ENCODE results near the gene DPP6.

Gene DPP6

GRCh38 chr7:154217688-154218340, 165.6 kb downstream of the DPP6 start:
- no peak for DNase-seq (ENCODE audit: low read depth)
- H3K4me3 ChIP-seq (ENCODE audit: low read depth, low read length), result no peak overlapping the region
- no peak for TF ChIP-seq CTCF (IDR thresholded peaks at IDR 0.05; ENCODE audit: low read depth, low read length, missing control alignments)

GRCh38 chr7:154231732-154232131, 179.5 kb downstream of the DPP6 start:
- H3K4me3 ChIP-seq (ENCODE audit: low read depth, low read length), result no peak overlapping the region
- no peak for DNase-seq (ENCODE audit: low read depth)
- no peak for TF ChIP-seq CTCF (IDR thresholded peaks at IDR 0.05; ENCODE audit: low read depth, low read length, missing control alignments)

GRCh38 chr7:154232700-154233099, 180.5 kb downstream of the DPP6 start:
- no peak overlapping the region for H3K4me3 ChIP-seq (ENCODE audit: low read depth, low read length)
- DNase-seq (ENCODE audit: low read depth), result no peak
- no peak for TF ChIP-seq CTCF (IDR thresholded peaks at IDR 0.05; ENCODE audit: low read depth, low read length, missing control alignments)

GRCh38 chr7:154241988-154242387, 189.8 kb downstream of the DPP6 start:
- DNase-seq (ENCODE audit: low read depth), result no peak
- H3K4me3 ChIP-seq (ENCODE audit: low read depth, low read length), result no peak overlapping the region
- TF ChIP-seq CTCF (IDR thresholded peaks at IDR 0.05; ENCODE audit: low read depth, low read length, missing control alignments), result no peak

GRCh38 chr7:154242709-154243108, 190.5 kb downstream of the DPP6 start:
- no peak for DNase-seq (ENCODE audit: low read depth)
- H3K4me3 ChIP-seq (ENCODE audit: low read depth, low read length), result no peak overlapping the region
- no peak for TF ChIP-seq CTCF (IDR thresholded peaks at IDR 0.05; ENCODE audit: low read depth, low read length, missing control alignments)

GRCh38 chr7:154252046-154252445, 199.8 kb downstream of the DPP6 start:
- H3K4me3 ChIP-seq (ENCODE audit: low read depth, low read length), result no peak overlapping the region
- no peak for TF ChIP-seq CTCF (IDR thresholded peaks at IDR 0.05; ENCODE audit: low read depth, low read length, missing control alignments)
- DNase-seq (ENCODE audit: low read depth), result no peak

GRCh38 chr7:154253810-154254209, 201.6 kb downstream of the DPP6 start:
- DNase-seq (ENCODE audit: low read depth), result no peak
- no peak overlapping the region for H3K4me3 ChIP-seq (ENCODE audit: low read depth, low read length)
- no peak for TF ChIP-seq CTCF (IDR thresholded peaks at IDR 0.05; ENCODE audit: low read depth, low read length, missing control alignments)
